SKM-1 (cell line): Measurements from ENCODE around the gene OR2T29.
"Not testable (repeated sequence)": the region's sequence is repeated elsewhere in the genome, so short reads cannot be mapped to it uniquely, and the experiment has no call there.

Experiments used
- DNase-seq: peaks from one replicate; lab custom pipeline; 2025; ENCODE audit not compliant: unreplicated experiment; lab: John Stamatoyannopoulos, UW

Gene OR2T29, protein sequence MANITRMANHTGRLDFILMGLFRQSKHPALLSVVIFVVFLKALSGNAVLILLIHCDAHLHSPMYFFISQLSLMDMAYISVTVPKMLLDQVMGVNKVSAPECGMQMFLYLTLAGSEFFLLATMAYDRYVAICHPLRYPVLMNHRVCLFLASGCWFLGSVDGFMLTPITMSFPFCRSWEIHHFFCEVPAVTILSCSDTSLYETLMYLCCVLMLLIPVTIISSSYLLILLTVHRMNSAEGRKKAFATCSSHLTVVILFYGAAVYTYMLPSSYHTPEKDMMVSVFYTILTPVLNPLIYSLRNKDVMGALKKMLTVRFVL

GRCh38 chr1:248562672-248563071, at the start of gene OR2T29:
Gene OR2T29 (minus strand): TSS chr1:248562772. CDS start chr1:248559491, 3,281 bp downstream.
- DNase-seq, result not testable (repeated sequence)

GRCh38 chr1:248611883-248612414, 49.4 kb upstream of the OR2T29 start:
- no peak for DNase-seq

DNA sequence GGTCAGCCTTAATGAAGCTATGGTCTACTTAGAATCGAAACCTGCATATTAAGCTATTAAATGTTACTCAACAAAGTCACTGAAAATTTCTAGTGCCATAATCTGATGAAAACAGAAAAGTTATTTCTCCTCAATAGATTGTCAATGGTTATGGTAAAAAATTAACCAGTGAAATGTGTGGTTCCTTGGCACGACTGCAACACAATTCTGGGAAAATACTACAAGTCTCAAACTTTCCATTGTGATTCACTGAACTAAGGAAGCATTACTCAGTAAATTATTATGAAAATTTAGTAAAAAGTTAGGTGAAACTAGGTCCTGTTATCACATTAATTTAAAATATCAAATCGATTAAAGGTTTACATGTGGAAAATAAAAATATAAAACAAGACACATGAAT, 47.7 kb upstream of the OR2T29 start:
- DNase-seq, result no peak

- DNase-seq, result no peak
Observed at GRCh38 chr1:248599396-248599795, 36.8 kb upstream of the OR2T29 start.

DNA sequence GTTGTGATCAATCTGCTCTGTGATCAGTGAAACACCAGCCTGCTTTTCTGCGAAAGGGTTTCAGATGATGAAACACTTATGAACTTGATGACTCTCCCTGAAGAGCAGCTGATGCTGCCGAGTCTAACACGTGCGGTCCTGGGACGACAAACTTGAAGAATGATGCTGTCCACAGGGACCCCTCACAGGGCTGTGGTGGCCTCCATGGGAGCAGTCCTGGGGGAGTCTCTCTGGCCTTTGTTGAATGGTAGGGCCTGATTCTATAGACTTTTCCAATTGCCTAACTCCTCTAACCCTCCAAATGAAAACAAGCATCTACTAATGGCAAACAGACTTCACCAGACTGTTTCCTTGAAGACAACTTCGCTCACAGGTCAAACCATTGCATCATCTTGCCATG, 35.0 kb upstream of the OR2T29 start, which contains the start of gene OR2T10:
Gene OR2T10, minus strand, starts transcription at position 112 of the 400 bp plus-strand sequence. CDS start 3,932 bp downstream, outside the sequence.
- DNase-seq, result no peak

DNA sequence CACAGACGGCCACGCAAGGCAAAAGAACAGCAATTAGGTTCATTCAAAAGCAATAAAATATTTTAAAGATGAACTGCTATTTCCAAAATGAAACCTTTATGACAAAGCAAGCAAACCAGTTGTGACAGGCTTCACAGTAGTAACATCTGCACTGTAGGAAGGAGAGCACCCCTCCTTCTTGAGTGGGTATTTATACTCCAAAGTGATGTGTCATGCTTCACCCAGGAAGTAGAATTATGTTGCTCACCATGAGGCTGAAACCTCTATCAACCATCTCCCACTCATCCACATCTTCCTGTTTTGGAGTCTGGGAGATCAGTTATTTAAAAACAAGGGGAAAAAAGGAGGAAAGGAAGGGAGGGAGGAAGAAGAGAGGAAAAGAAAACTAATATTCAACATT, 34.0 kb upstream of the OR2T29 start:
- no peak for DNase-seq

GRCh38 chr1:248593226-248593625, 30.7 kb upstream of the OR2T29 start:
- DNase-seq, result no peak

GRCh38 chr1:248592655-248593054, 30.1 kb upstream of the OR2T29 start:
- DNase-seq, result no peak

DNA sequence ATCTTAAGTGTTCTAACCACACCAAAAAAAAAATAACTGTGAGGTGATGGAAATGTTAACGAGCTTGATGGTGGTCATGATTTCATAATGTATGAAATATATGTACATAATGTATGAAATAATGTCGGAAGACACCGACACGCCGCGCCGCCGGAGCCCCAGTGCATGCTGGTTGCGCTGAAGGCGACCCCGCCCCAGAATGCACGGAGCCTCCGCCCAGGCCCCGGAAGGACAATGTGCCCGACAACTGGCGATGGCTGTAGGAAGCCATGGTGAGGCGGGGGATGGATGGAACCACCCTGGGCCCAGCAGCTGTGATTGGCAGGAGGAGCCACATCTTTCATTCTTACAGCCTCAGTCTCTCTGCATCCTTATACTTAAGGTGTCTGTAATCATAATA, 27.5 kb upstream of the OR2T29 start:
- no peak for DNase-seq

- no peak for DNase-seq
Observed at GRCh38 chr1:248589334-248589733, 26.8 kb upstream of the OR2T29 start.

DNA sequence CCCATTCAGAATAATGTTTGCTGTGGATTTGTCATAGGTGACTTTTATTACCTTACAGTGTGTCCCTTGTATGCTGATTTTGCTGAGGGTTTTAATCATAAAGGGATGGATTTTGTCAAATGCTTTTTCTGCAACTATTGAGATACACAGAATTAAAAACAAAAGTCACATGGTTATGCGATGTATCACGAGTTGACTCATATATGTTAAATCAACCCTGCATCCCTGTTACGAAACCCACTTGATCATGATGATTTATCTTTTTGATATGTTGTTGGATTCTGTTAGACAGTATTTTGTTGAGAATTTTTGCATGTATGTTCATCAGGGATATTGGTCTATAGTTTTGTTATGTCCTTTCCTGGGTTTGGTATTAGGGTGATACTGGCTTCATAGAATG, 22.7 kb upstream of the OR2T29 start:
- DNase-seq, result no peak

DNA sequence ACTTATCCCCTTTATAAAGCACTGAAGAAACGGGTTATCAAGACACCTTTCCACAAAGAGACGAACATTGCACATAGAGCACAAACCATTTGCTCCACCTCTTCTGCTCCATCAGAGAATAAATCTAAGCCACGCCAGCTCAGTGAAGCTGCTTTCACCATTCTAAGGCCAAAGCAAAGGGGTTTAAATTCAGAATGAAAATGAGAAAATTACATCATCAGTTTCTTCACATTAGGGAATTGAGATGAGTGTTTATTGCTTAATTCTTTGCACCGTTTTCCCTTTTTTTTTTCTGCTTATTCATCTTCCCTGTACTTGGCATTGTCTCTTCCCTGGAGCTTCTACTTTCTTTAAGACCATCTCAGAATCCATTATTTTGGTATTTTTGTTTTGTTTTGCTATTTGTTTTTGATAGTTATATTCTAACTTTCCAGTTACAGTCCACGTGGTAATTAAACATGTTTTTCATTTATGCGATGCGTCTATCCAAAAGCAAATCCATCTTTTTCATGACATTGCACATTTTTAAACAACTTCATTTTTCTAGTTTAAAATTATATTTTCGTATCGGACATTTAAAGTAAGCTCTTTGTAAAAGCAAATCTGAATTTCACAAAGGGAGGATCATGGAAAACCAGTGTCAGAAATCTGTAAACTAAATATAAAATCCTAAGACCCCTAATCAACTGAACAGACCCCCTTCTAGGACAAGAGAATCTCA, 13.8 kb upstream of the OR2T29 start:
- no peak for DNase-seq

DNA sequence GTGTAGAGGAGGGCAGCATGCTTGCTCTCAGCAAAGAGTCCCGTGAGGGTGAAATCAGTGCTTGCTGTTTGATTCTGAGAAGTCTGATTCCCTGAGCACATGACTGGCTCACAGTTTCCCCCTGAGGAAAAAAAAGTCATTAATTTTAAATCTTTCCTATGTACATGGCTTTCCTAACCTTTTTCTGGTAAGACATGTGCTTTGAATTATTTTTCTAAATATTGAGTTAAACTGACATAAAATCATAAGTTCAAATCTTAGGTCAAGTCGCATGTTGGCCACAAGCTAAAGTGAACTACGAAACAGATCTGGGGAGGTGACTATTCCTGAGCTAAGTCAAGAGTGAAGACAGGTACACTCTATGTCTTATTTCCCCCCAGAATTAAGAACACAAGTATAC, 12.1 kb upstream of the OR2T29 start, which contains the start of gene OR2T34:
Gene OR2T34, minus strand, starts transcription at position 101 of the 400 bp plus-strand sequence. Its CDS starts 0 bp downstream, at position 101.
- not testable (repeated sequence) for DNase-seq

DNA sequence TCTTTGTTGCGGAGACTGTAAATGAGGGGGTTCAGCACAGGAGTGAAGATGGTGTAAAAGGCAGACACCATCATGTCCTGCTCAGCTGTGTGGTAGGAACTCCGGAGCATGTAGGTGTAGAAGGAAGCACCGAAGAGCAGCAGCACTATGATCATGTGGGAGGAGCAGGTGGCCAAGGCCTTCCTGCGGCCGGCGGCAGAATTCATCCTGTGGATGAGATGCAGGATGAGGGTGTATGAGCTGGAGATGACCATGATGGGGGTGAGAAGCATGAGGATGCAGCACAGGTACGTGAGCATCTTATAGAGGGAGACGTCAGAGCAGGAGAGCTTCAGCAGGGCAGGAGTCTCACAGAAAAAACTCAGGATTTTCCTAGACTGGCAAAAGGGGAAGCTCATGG, 11.3 kb upstream of the OR2T29 start:
- not testable (repeated sequence) for DNase-seq

DNA sequence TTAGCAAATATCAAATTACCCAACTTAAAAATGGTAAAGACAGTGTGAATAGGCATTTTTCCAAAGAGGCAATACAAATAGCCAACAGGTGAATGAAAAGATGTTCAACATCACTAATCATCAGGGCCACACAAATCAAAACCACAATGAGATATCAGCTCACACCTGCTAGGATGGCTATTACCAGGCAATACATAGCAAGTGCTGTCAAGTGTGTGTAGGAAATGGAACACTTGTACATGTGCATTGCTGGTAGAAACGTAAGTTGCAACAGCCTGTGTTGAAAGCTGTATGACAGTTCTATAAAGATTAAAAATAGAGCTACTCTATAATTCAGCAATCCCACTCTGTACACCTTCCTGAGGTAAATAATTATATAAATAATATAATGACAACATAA, 9.5 kb upstream of the OR2T29 start:
- DNase-seq, result not testable (repeated sequence)

DNA sequence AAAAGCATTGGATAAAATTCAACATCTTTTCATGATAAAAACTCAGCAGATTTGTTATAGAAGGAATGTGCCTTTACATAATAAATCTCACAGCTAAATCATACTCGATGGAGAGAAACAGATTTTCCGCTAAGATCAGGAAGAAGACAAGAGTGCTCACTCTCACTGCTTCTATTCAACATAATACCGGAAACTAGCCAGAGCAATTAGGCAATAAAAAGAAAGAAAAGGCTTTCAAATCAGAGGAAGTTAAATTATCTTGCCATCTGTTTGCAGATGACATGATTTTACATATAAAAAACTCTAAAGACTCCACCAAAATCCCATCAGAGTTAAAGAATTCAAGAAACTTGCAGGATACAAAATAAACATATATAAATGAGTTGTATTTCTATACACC, 8.2 kb upstream of the OR2T29 start:
- not testable (repeated sequence) for DNase-seq

- DNase-seq, result not testable (repeated sequence)
Observed at GRCh38 chr1:248569049-248569448, 6.5 kb upstream of the OR2T29 start.

DNA sequence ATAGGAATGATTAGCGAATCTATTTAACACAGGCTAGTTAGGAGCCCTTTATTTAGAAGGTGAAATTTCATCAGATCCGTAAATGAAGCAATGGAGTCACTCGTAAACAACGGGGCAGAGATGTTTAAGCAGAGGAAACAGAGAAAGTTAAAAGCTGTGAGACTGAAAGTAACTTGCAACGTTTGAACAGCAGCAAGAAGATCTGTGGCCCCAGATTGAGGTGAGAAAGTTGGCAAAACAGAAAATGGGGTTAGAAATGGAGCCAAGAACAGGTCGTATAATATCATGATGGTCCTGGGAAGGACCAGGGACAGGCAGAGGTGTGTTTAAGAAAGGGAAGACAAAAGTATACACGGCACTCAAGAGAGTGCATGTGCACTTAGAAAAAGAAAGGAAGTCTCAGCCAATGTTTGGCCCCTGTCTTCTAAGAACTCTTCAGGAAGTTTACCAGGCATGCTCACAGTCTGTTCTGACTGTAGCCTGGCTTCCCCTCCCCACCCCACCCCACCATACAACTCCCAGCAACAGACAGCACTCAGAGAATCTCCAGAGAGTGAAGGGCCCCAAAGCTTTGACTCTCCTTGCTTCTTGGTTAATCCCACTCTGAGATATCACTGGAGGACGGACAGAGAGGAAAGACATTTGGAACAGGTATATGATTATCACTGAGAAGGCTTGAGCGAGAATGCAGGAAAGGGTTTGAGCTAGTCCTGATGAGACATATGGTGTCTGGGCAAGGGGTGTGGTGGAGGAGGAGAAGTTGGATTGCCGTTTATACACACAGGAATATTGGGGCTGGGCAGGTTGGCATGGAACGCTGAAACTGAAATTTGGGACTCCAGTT, 3.2 kb upstream of the OR2T29 start:
- DNase-seq, result not testable (repeated sequence)

GRCh38 chr1:248551027-248551426, 11.5 kb downstream of the OR2T29 start:
- DNase-seq, result not testable (repeated sequence)

- not testable (repeated sequence) for DNase-seq
Observed at GRCh38 chr1:248547383-248547782, 15.2 kb downstream of the OR2T29 start.

DNA sequence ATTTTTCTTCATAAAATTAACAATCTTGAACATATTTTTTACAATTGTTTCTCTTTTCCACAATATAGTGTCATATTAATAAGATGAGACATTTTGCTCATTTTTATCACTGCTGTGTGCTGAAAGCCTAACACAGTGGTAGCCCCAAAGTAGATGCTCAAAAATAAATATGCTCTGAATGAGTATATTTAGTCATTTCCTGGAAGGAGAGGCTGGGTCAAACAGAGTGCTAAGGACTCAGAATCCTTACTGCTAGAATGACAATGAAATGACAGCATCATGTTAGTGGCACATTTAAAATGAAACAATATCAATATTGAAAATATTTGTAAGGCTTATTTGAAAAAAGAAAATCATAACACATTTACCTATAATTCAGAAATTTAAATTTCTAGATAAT, 25.1 kb downstream of the OR2T29 start:
- not testable (repeated sequence) for DNase-seq
